HEK293 (cell line): ENCODE data around the gene LAMB1.

ENCODE experiments used
- SP2 ChIP-seq: fragments of 450-650 bp; formaldehyde crosslinking; IDR thresholded peaks from 2 replicates; pipeline ENCODE4 v1.5.1; 2016; ENCODE audit warnings: missing biosample characterization, missing genetic modification characterization
- WT1 ChIP-seq: fragments of 450-650 bp; formaldehyde crosslinking; IDR thresholded peaks from 2 replicates; pipeline ENCODE4 v1.5.1; 2016; ENCODE audit warnings: missing biosample characterization, missing genetic modification characterization
- ZBTB8A ChIP-seq: fragments of 450-650 bp; formaldehyde crosslinking; IDR thresholded peaks from 2 replicates; pipeline ENCODE4 v1.5.1; 2016; ENCODE audit warnings: missing biosample characterization, missing genetic modification characterization
- ZNF24 ChIP-seq: fragments of 450-650 bp; formaldehyde crosslinking; IDR thresholded peaks from 2 replicates; pipeline ENCODE4 v1.5.1; 2016; ENCODE audit warnings: missing biosample characterization, missing genetic modification characterization
- TF ChIP-seq, protein P1 (sequence below): fragments of 450-650 bp; formaldehyde crosslinking; IDR thresholded peaks from 2 replicates; pipeline ENCODE4 v1.5.1; 2016; ENCODE audit warnings: missing biosample characterization, missing genetic modification characterization
- TF ChIP-seq, protein P2 (sequence below): fragments of 450-650 bp; formaldehyde crosslinking; IDR thresholded peaks from 2 replicates; pipeline ENCODE4 v1.5.1; 2016; ENCODE audit warnings: missing biosample characterization, missing genetic modification characterization
- TF ChIP-seq, protein P3 (sequence below): fragments of 450-650 bp; formaldehyde crosslinking; IDR thresholded peaks from 2 replicates; pipeline ENCODE4 v1.5.1; 2016; ENCODE audit warnings: missing biosample characterization, missing genetic modification characterization
- TF ChIP-seq, protein P4 (sequence below): fragments of 450-650 bp; formaldehyde crosslinking; IDR thresholded peaks from 2 replicates; pipeline ENCODE4 v1.5.1; 2016; ENCODE audit warnings: missing biosample characterization, missing genetic modification characterization

DNA sequence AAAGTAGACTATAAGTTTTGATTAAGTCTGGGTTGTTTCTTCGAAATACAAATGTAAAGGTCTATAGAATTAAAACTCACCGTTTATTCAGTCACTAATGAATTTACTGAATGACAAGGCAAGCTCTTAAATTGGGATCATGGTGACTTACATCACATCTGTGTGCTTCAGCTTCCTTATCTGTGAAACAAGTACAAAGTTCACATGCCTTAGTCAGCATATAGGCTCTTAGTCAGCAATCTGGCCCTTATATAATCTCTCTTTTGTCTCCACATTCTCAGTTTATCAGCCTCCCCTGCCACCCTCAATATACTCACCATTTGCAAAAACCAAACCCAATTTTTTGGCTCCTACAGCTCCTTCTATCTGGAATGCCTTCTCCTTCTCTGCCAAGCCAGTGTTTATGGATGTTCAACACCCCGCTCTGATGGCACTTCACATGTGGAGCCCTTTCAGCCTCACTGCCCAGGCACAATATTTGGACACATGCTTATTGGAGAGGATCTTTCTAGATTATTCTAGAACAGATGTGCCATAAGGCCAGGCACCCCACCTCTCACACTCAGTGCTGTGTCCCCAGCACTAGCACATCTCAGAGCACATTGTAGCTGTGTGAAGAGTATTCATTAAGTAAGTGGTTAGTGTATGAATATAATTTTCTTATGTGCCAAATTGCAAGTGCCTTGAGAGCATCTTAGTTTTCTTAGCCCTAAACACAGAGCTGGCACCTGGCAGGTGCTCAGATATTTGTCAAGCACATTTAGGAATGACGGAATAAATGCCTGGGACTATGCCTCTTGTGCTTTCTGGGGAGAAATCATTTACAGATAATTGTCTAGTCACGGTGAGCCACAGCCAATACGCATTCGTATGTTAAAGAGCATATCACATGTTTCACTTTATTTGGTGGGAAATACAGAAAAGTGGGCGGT is 9.8 kb upstream of the LAMB1 start:
- TF ChIP-seq, protein P1, sequence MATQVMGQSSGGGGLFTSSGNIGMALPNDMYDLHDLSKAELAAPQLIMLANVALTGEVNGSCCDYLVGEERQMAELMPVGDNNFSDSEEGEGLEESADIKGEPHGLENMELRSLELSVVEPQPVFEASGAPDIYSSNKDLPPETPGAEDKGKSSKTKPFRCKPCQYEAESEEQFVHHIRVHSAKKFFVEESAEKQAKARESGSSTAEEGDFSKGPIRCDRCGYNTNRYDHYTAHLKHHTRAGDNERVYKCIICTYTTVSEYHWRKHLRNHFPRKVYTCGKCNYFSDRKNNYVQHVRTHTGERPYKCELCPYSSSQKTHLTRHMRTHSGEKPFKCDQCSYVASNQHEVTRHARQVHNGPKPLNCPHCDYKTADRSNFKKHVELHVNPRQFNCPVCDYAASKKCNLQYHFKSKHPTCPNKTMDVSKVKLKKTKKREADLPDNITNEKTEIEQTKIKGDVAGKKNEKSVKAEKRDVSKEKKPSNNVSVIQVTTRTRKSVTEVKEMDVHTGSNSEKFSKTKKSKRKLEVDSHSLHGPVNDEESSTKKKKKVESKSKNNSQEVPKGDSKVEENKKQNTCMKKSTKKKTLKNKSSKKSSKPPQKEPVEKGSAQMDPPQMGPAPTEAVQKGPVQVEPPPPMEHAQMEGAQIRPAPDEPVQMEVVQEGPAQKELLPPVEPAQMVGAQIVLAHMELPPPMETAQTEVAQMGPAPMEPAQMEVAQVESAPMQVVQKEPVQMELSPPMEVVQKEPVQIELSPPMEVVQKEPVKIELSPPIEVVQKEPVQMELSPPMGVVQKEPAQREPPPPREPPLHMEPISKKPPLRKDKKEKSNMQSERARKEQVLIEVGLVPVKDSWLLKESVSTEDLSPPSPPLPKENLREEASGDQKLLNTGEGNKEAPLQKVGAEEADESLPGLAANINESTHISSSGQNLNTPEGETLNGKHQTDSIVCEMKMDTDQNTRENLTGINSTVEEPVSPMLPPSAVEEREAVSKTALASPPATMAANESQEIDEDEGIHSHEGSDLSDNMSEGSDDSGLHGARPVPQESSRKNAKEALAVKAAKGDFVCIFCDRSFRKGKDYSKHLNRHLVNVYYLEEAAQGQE (tag by site-specific recombination): no peak
- TF ChIP-seq, protein P2, sequence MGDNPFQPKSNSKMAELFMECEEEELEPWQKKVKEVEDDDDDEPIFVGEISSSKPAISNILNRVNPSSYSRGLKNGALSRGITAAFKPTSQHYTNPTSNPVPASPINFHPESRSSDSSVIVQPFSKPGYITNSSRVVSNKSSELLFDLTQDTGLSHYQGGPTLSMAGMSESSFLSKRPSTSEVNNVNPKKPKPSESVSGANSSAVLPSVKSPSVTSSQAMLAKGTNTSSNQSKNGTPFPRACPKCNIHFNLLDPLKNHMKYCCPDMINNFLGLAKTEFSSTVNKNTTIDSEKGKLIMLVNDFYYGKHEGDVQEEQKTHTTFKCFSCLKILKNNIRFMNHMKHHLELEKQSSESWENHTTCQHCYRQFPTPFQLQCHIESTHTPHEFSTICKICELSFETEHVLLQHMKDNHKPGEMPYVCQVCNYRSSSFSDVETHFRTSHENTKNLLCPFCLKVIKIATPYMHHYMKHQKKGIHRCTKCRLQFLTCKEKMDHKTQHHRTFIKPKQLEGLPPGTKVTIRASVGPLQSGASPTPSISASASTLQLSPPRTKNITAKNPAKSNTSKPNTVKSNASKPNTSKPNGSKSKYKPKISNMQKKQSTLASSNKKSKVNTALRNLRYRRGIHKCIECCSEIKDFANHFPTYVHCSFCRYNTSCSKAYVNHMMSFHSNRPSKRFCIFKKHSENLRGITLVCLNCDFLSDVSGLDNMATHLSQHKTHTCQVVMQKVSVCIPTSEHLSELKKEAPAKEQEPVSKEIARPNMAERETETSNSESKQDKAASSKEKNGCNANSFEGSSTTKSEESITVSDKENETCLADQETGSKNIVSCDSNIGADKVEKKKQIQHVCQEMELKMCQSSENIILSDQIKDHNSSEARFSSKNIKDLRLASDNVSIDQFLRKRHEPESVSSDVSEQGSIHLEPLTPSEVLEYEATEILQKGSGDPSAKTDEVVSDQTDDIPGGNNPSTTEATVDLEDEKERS (tag by site-specific recombination): no peak
- TF ChIP-seq, protein P3, sequence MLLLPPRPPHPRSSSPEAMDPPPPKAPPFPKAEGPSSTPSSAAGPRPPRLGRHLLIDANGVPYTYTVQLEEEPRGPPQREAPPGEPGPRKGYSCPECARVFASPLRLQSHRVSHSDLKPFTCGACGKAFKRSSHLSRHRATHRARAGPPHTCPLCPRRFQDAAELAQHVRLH: no peak
- TF ChIP-seq WT1 (tag by site-specific recombination) (no peak), ZBTB8A (tag by site-specific recombination) (no peak), ZNF24 (tag by site-specific recombination) (no peak), SP2 (no peak)
- TF ChIP-seq, protein P4, sequence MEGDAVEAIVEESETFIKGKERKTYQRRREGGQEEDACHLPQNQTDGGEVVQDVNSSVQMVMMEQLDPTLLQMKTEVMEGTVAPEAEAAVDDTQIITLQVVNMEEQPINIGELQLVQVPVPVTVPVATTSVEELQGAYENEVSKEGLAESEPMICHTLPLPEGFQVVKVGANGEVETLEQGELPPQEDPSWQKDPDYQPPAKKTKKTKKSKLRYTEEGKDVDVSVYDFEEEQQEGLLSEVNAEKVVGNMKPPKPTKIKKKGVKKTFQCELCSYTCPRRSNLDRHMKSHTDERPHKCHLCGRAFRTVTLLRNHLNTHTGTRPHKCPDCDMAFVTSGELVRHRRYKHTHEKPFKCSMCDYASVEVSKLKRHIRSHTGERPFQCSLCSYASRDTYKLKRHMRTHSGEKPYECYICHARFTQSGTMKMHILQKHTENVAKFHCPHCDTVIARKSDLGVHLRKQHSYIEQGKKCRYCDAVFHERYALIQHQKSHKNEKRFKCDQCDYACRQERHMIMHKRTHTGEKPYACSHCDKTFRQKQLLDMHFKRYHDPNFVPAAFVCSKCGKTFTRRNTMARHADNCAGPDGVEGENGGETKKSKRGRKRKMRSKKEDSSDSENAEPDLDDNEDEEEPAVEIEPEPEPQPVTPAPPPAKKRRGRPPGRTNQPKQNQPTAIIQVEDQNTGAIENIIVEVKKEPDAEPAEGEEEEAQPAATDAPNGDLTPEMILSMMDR (tag by site-specific recombination): no peak
